Iris pigment epithelial cell (primary cell): Measurements from ENCODE around the gene NUDC.
A peak's percentile ranks its signal among the peaks of the same experiment; 100 is the strongest.
"Not testable (repeated sequence)": the region's sequence is repeated elsewhere in the genome, so short reads cannot be mapped to it uniquely, and the experiment has no call there.

ENCODE experiments used
- DNase-seq: peaks from one replicate; pipeline ENCODE4 v3.0.0-alpha.2; 2011; ENCODE audit warnings: low read depth

The NUDC gene

GRCh38 chr1:26989403-26990109 is 68.0 kb downstream of the NUDC start:
- not testable (repeated sequence) for DNase-seq

- no peak for DNase-seq
Observed at GRCh38 chr1:26991310-26992116, 70.0 kb downstream of the NUDC start.

- peak; percentile 78 for DNase-seq
Observed at GRCh38 chr1:26993237-26994019, 71.9 kb downstream of the NUDC start, which contains the start of gene TRNP1. TSS of gene TRNP1 (plus strand) at chr1:26993692. CDS start at chr1:26993787, 95 bp downstream.

- DNase-seq = no peak
Observed at GRCh38 chr1:26994020-26994786, 72.7 kb downstream of the NUDC start.

GRCh38 chr1:26994787-26995517 is 73.4 kb downstream of the NUDC start:
- no peak for DNase-seq

GRCh38 chr1:26996024-26996423 is 74.5 kb downstream of the NUDC start:
- no peak for DNase-seq
